SK-N-MC (cell line): ENCODE measurements around the gene PRSS33.

Experiments
- EZH2 ChIP-seq: fragments of 200-600 bp; sonication (generic); IDR thresholded peaks from one replicate; pipeline ENCODE4 v1.6.1; 2017; ENCODE audit warnings: antibody characterized with exemption
- POLR2AphosphoS5 ChIP-seq: IDR thresholded peaks from 2 replicates; pipeline ENCODE4 v1.6.1; 2012; ENCODE audit warnings: mild to moderate bottlenecking, low read depth, low read length, borderline replicate concordance

- TF ChIP-seq EZH2 (no peak), POLR2AphosphoS5 (no peak)
Measured at GRCh38 chr16:2792940-2793339, 5.6 kb upstream of the PRSS33 start.
